GM12874 (cell line): Measurements from ENCODE around the gene HDAC9.

Experiments
- TF ChIP-seq, protein P1 (sequence below): IDR thresholded peaks from 2 replicates; pipeline ENCODE4 v1.5.1; 2011; ENCODE audit warnings: low read depth, mild to moderate bottlenecking, control low read depth, low read length, moderate library complexity; ENCODE audit not compliant: insufficient read depth

HDAC9 gene

DNA sequence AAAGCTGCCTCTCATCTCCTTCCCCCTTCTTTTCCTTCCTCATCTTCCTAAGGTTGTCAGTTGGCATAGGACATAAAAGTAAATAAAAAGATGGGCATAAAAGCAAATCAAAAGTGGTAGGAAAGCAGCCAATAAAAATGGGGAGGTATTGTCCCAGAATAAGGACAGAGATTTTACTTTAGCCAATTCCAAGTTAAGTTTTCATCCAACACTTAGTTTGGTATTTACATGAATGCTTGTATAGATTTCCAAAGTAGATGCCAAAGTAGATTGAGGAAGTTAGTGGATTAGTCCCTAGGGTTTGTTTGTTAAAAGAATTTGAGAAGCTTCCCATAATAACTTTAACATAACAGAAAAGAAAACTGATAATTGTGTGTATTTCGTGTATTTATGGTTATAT is 33.7 kb downstream of the HDAC9 start:
- TF ChIP-seq, protein P1, sequence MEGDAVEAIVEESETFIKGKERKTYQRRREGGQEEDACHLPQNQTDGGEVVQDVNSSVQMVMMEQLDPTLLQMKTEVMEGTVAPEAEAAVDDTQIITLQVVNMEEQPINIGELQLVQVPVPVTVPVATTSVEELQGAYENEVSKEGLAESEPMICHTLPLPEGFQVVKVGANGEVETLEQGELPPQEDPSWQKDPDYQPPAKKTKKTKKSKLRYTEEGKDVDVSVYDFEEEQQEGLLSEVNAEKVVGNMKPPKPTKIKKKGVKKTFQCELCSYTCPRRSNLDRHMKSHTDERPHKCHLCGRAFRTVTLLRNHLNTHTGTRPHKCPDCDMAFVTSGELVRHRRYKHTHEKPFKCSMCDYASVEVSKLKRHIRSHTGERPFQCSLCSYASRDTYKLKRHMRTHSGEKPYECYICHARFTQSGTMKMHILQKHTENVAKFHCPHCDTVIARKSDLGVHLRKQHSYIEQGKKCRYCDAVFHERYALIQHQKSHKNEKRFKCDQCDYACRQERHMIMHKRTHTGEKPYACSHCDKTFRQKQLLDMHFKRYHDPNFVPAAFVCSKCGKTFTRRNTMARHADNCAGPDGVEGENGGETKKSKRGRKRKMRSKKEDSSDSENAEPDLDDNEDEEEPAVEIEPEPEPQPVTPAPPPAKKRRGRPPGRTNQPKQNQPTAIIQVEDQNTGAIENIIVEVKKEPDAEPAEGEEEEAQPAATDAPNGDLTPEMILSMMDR: no peak

DNA sequence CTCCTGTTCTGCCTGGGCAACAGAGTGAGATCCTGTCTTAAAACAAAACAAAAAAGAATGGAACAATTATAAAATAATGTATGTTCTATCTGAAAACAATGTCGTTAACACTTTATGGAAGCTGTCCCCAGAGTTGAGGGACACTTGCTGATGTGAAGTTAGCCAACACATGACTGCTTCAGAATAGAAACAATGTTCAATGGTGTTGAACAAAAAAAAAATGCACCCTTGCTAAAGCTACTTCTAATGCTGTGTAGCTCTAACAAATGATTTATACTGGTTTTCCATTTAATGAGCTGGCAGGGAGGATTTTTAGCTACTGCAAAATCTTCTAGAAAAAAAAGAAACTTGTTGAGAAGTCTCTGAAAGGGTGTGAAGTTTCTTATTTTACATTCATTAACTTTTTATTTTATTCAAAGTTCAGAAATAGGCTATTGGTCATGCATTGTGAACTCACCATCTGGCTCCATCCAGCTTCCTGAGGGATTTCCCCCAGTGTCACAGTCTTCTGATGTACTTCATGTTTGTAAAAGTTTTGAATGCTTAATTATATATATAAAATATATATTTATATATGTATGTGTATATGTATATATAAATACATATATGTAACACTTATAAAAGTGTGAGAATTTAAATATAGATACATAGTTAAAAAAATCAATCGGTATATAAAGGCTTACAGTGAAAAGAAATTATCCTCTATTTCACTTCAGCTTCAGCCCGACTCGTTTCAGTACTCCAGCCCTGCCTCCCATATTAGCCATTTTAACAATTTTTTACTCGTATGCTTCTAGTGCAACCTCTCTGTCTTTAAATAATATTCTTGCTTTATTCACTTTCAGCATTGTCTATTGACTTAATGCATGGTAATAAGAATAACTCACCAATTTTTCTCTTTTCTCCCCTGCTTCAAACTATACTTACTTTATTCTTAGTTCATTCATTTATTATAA is 35.0 kb downstream of the HDAC9 start:
- TF ChIP-seq, protein P1: no peak

DNA sequence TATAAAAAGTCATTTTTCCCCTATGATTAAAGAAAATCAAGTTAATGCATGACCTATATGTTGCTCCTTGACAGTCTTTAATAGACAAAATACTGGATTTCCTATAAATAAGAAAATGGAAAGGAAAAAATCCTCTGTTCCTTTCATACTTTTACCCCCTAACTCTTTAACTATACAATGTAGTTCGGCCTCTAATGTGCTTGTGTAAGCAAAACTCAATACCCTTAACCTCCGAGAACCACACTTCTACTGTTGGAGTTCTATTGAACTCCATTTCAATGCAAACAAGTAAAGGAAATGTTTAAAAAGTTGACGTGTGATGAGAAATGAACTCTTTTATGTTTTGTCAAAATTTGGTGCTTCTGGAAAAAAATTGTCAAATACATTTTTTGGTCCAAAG is 36.0 kb downstream of the HDAC9 start:
- TF ChIP-seq, protein P1: no peak

DNA sequence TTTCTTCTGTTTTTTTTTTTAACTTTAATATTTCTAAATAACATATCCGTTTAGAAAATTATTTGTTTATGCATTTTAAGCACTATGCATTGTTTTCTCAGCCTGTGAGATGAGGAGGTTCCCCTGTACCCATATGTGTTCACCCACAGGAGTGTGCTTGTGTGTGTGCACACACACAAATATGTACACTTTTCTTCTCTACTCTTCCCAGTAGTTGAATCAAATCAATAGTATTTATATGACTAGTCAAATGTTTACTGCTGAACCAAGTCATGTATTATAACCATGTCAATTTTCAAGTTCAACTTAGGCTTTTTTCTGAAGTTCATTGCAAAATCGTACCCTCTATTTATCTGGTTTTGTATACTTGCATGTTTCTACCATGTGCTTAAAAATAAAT is 37.3 kb downstream of the HDAC9 start:
- TF ChIP-seq, protein P1: no peak

DNA sequence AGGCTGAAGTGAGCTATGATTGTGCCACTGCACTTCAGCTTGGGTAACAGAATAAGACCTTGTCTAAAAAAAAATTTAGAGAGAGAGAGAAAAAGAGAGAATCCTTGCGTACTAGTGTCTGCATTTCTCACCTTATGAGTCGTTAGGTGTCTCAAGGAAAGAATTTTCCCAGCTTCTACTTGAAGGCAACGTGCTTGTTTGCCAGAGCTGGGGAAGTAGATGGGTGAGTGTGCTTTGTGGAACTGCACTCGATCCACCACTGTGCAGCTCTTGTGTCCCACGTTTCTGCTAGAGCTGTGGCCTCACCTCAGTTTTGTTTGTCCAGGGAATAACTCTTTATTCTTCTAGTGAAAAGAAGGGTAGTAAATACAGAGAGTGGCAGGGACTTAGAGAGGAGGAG is 38.9 kb downstream of the HDAC9 start:
- TF ChIP-seq, protein P1: no peak

DNA sequence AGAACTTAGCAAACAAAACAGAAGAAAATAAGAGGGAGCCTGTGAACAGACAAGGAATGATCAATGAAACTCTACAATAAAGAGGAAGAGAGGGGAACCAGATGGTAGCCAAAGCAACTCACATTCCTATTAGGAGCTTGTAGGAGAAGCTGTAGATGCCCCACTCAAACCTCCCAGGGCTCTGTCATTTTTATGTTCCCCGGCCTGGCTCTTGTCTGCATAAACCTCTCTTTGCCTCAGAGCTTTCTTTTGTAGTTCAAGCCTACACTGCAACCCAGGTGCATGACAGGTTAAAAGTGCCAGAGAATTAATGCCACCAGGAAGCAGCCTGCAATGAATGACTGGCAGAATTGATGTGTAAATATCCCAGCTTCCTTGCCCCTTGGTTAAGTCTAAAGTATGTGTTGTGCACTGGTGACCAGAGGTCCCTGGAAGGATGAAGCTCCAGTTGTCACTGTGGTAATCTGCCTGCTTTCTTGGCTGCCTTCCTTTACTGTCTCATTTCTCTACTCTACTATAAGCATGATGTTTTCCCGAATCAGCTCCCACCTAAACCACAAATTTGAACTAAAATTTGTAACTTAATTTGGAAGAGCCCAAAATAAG is 40.4 kb downstream of the HDAC9 start:
- TF ChIP-seq, protein P1: no peak

DNA sequence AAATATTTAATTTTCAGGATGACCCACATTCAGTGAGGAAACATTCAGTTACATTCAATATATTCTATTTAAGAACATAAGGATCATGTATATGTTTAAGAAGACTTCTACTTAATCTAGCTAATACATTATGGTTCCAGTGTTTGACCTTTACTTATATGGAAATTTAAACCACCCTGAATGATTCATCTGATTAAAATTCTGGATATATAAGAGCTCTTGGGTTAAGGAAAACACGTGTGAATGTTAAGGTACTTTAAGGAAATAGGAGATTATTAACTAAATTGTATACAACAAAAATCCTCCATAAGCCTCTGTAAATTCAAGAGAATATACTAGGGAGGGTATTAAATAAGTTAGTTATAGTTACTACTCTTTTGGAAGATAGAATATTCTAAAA is 40.9 kb downstream of the HDAC9 start:
- TF ChIP-seq, protein P1: no peak
